ENCODE results near the gene CDK14. TPM values are rescaled to one million over a fixed set of nuclear protein-coding genes. Genes with fewer than 3 reads are reported as not detected.

CDK14 gene
- total and polyA plus RNA-seq, 9 donors: 12.6 to 54.1 (median 43.8) TPM

GRCh38 chr7:91007371-91007770 lies 411.2 kb downstream of the CDK14 start:
- no peak for DNase-seq
- WGBS, 3 donors: 33 to 58% (median 51%) methylated on average over 1 of the region's 1 CpG

DNA sequence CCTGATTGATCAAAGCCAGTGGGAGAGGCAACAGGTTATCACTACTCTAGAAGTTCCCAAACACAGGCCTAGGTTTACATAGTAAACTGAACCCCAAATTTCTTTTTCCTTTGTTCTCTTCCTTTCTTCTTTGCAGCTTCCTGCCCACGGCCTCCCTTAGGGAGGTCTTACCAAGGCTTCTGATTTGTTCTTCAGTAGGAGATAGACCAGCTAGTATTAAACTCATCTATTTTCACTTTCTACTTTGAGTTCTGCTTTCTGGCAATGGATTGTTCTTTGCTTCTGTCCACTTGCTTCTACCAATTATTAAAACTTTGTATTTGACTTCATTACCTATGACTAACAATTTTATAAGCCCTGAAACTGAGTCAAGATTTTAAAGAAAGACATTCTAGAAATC lies 417.0 kb downstream of the CDK14 start:
- Histone ChIP-seq H3K27ac (no peak overlapping the region), H3K9me3 (no peaks in the 10 kb centered on the region), H3K36me3 (no peaks in the 10 kb centered on the region), H3K4me3 (no peak overlapping the region), H3K27me3 (no peaks in the 10 kb centered on the region), H3K4me1 (ENCODE audit: insufficient read depth) (no peaks in the 10 kb centered on the region)
- DNase-seq: no peak
- WGBS, 3 donors: 90 to 94% (median 92%) methylated on average over 1 of the region's 1 CpG
- intact Hi-C loops (cut with DNase I): no loop called here
- TF ChIP-seq POLR2A (IDR thresholded peaks at IDR 0.05): no peak
- TF ChIP-seq, protein P1, sequence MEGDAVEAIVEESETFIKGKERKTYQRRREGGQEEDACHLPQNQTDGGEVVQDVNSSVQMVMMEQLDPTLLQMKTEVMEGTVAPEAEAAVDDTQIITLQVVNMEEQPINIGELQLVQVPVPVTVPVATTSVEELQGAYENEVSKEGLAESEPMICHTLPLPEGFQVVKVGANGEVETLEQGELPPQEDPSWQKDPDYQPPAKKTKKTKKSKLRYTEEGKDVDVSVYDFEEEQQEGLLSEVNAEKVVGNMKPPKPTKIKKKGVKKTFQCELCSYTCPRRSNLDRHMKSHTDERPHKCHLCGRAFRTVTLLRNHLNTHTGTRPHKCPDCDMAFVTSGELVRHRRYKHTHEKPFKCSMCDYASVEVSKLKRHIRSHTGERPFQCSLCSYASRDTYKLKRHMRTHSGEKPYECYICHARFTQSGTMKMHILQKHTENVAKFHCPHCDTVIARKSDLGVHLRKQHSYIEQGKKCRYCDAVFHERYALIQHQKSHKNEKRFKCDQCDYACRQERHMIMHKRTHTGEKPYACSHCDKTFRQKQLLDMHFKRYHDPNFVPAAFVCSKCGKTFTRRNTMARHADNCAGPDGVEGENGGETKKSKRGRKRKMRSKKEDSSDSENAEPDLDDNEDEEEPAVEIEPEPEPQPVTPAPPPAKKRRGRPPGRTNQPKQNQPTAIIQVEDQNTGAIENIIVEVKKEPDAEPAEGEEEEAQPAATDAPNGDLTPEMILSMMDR (IDR thresholded peaks at IDR 0.05): no peak
- TF ChIP-seq EP300 (IDR thresholded peaks at IDR 0.05): no peak

More at GRCh38 chr7:91007371-91007770, 411.2 kb downstream of the CDK14 start:
- intact Hi-C loops (cut with DNase I): no loop called here
- H3K4me1 ChIP-seq (ENCODE audit: insufficient read depth): no peaks in the 10 kb centered on the region
- no peaks in the 10 kb centered on the region for H3K9me3 ChIP-seq
- H3K36me3 ChIP-seq: no peaks in the 10 kb centered on the region
- no peaks in the 10 kb centered on the region for H3K27me3 ChIP-seq
- no peak overlapping the region for H3K4me3 ChIP-seq
- TF ChIP-seq, protein P1 (IDR thresholded peaks at IDR 0.05): no peak
- TF ChIP-seq EP300 (IDR thresholded peaks at IDR 0.05): no peak
- TF ChIP-seq POLR2A (IDR thresholded peaks at IDR 0.05): no peak
- no peak overlapping the region for H3K27ac ChIP-seq

GRCh38 chr7:91019686-91020385 lies 423.7 kb downstream of the CDK14 start:
- Histone ChIP-seq H3K36me3 (no peaks in the 10 kb centered on the region), H3K4me1 (ENCODE audit: insufficient read depth) (no peaks in the 10 kb centered on the region), H3K27me3 (no peaks in the 10 kb centered on the region), H3K4me3 (no peak overlapping the region), H3K27ac (no peak overlapping the region), H3K9me3 (no peaks in the 10 kb centered on the region)
- intact Hi-C loops (cut with DNase I): no loop called here
- no peak for DNase-seq
- 89 to 100% (median 98%) methylated on average over 2 of the region's 2 CpGs for WGBS, 3 donors
- TF ChIP-seq POLR2A (IDR thresholded peaks at IDR 0.05): no peak
- TF ChIP-seq, protein P1 (IDR thresholded peaks at IDR 0.05): no peak
- TF ChIP-seq EP300 (IDR thresholded peaks at IDR 0.05): no peak

- DNase-seq: no peak
- Histone ChIP-seq H3K4me3 (no peak overlapping the region), H3K4me1 (ENCODE audit: insufficient read depth) (no peaks in the 10 kb centered on the region), H3K36me3 (no peaks in the 10 kb centered on the region), H3K9me3 (no peaks in the 10 kb centered on the region), H3K27me3 (no peaks in the 10 kb centered on the region), H3K27ac (no peak overlapping the region)
- 93 to 96% (median 96%) methylated on average over 3 of the region's 3 CpGs for WGBS, 3 donors
- TF ChIP-seq EP300 (IDR thresholded peaks at IDR 0.05) (no peak), POLR2A (IDR thresholded peaks at IDR 0.05) (no peak)
- TF ChIP-seq, protein P1 (IDR thresholded peaks at IDR 0.05): no peak
- intact Hi-C loops (cut with DNase I): no loop called here
Observed at GRCh38 chr7:91020636-91021385, 424.7 kb downstream of the CDK14 start.

Measured in ovary (tissue), 9 donors.